NB4 (cell line): ENCODE results near the gene VAPB.

Source experiments
- DNase-seq: peaks from one replicate; pipeline ENCODE4 v3.0.0; 2010; ENCODE audit warnings: low read depth
- H3K4me3 ChIP-seq: one replicate; pipeline ENCODE4 v1.5.1; 2011; ENCODE audit warnings: mild to moderate bottlenecking, low read depth, low read length, moderate library complexity
- CTCF ChIP-seq: IDR thresholded peaks from one replicate; pipeline ENCODE4 v1.5.1; 2012; ENCODE audit warnings: low read depth, low read length
- MAX ChIP-seq: IDR thresholded peaks from 2 replicates; pipeline ENCODE4 v1.6.1; 2011; ENCODE audit warnings: low read depth, low read length
- MYC ChIP-seq: IDR thresholded peaks from 2 replicates; pipeline ENCODE4 v1.6.1; 2011; ENCODE audit warnings: low read depth, low read length
- POLR2A ChIP-seq: IDR thresholded peaks from 2 replicates; pipeline ENCODE4 v1.6.1; 2011; ENCODE audit warnings: mild to moderate bottlenecking; ENCODE audit not compliant: insufficient read length; ENCODE audit errors: extremely low read depth

VAPB gene

GRCh38 chr20:58485393-58485792 lies 96.4 kb downstream of the VAPB start:
- DNase-seq = no peak
- TF ChIP-seq MAX (no peak), MYC (no peak), POLR2A (no peak), CTCF (no peak)
- no peak overlapping the region for H3K4me3 ChIP-seq

- DNase-seq = no peak
- no peak for TF ChIP-seq MYC
- TF ChIP-seq CTCF = no peak
- TF ChIP-seq MAX = no peak
- TF ChIP-seq POLR2A = no peak
- no peak overlapping the region for H3K4me3 ChIP-seq
Measured at GRCh38 chr20:58486207-58486606, 97.2 kb downstream of the VAPB start.

- TF ChIP-seq POLR2A (no peak), MYC (no peak), MAX (no peak), CTCF (no peak)
- no peak for DNase-seq
- H3K4me3 ChIP-seq = no peak overlapping the region
Measured at GRCh38 chr20:58492074-58492718, 103.2 kb downstream of the VAPB start.

GRCh38 chr20:58492795-58493524 lies 103.9 kb downstream of the VAPB start:
- no peak overlapping the region for H3K4me3 ChIP-seq
- no peak for DNase-seq
- TF ChIP-seq POLR2A (no peak), MYC (no peak), CTCF (no peak), MAX (no peak)

- no peak overlapping the region for H3K4me3 ChIP-seq
- TF ChIP-seq MAX = no peak
- no peak for TF ChIP-seq POLR2A
- no peak for TF ChIP-seq MYC
- TF ChIP-seq CTCF = no peak
Measured at GRCh38 chr20:58494923-58495622, 106.0 kb downstream of the VAPB start.

More at GRCh38 chr20:58494923-58495622, 106.0 kb downstream of the VAPB start:
- DNase-seq = no peak
